Measurements from ENCODE around the gene ADGRD1.

ADGRD1 gene

DNA sequence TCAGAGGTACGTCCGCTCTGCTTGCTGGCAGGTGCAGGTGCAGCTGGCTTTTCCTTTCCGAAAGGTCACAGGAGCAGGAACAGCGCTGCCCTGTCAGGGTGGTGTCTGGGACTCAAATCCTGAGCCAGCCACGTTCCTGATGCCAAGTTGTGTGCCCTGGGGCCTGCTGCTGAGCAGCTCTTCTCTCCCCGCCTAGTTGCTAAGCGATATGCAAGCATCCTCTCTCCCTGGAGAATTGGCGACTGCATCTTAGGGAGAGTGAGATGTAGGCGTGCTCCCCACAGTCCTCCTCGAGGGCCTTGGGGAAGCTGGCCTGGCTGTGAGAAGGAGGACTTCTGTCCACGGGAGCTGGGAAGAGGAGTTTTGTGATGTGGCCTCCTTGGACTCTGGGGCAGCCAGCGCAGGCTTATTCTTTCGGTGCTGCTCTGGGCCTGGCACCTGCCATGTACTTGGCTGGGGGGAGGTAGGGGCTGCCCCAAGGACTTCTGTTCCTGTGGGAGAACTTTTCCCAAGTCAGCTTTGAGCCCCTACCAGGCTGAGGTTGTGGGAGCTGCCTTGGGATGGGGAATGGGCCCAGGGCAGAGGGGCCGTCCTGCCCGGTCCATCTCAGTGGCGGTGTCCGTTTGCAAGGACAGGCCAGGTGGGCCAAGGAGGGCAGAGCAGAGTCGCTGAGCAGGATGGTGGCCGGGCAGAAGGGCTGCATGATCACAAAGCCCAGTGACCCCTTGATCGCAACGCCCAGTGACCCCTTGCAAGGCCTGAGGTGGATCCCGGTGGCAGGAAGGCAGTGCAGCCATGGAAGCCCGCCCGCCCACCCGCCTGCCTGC is 183.5 kb downstream of the ADGRD1 start:
- DNase-seq (ENCODE audit: low spot score), result no peak

- no peak for DNase-seq (ENCODE audit: low spot score)
These were observed 184.3 kb downstream of the ADGRD1 start for GRCh38 chr12:131137836-131138637.

DNA sequence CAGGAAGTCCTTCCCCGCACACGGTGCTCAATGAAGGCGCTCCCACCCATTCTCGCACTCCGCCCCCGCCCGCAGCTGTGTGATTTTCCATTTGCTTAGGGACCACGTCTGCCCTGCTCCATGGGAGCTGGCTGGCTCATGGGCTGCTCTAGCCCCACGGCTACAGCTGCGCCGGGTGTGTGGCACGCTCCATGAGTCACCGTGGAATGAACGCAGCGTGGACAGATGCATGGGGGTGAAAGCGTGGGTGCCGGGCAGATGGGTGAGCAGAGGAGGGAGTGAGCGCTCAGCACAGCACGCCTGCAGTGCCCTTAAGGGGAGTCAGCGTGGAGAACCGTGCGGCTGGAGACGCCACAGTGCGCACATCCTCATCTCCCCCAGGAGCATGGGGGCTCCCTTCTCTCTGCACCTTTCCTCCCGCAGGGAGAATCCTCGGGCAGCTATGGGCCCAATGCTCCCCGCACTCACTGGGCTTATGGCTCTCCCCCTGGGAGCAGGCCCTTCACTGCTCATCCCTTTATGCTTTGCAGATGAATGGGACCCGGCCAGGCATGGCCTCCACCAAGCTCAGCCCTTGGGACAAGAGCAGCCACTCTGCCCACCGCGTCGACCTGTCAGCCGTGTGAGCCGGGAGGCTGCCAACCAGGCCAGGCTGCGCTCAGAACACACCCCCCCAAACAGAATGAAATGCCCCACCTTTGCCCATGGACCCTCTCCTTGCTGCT is 185.1 kb downstream of the ADGRD1 start:
- DNase-seq (ENCODE audit: low spot score), result no peak

DNA sequence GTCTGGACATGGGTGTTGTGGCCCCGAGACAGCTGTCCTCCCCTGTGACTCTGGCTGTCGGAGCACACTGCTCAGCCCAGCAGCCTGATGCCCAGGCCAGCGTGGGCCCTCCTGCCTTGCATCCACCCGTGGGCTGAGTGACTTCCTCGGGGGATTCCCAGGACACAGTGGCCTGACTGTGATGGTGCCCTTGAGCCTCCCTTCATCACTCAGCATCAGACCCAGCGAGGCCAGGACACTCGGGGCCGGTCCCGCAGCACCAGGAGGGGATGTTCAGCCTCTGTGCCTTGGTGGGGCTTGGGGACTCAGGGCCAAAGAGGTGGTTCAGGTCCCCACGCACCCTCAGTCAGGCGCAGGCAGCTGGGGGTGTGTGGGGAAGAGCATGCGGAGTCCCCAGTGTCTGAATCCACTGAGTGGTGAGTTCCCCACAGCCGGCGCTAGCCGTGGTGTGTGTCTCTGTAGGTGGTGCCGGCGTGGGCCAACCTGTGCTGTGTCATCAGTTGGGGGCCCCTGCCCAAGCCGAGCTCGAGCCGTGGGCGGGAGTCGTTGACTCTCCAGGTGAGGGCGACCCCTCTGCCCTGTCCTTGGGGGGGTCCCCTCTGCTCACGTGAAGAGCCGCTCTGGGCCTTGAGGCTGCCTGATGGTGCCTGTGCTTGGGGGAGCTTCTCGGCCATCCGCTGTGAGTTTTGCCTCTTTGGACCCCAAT is 185.8 kb downstream of the ADGRD1 start:
- no peak for DNase-seq (ENCODE audit: low spot score)

- no peak for DNase-seq (ENCODE audit: low spot score)
These were observed 186.3 kb downstream of the ADGRD1 start for GRCh38 chr12:131140069-131140435.

- DNase-seq (ENCODE audit: low spot score), result no peak
These were observed 187.0 kb downstream of the ADGRD1 start for GRCh38 chr12:131140697-131141096.

- peak; percentile 42 for DNase-seq (ENCODE audit: low spot score)
These were observed 187.8 kb downstream of the ADGRD1 start for GRCh38 chr12:131141514-131141913.

GRCh38 chr12:131142891-131143657 is 189.4 kb downstream of the ADGRD1 start:
- no peak for DNase-seq (ENCODE audit: low spot score)

GRCh38 chr12:131146173-131146675 is 192.5 kb downstream of the ADGRD1 start:
- no peak for DNase-seq (ENCODE audit: low spot score)

GRCh38 chr12:131147293-131147692 is 193.6 kb downstream of the ADGRD1 start:
- DNase-seq (ENCODE audit: low spot score), result no peak

- DNase-seq (ENCODE audit: low spot score), result no peak
These were observed 194.2 kb downstream of the ADGRD1 start for GRCh38 chr12:131147894-131148293.

GRCh38 chr12:131151558-131152345 is 198.0 kb downstream of the ADGRD1 start:
- DNase-seq (ENCODE audit: low spot score), result no peak

GRCh38 chr12:131152587-131152986 is 198.9 kb downstream of the ADGRD1 start:
- no peak for DNase-seq (ENCODE audit: low spot score)

DNA sequence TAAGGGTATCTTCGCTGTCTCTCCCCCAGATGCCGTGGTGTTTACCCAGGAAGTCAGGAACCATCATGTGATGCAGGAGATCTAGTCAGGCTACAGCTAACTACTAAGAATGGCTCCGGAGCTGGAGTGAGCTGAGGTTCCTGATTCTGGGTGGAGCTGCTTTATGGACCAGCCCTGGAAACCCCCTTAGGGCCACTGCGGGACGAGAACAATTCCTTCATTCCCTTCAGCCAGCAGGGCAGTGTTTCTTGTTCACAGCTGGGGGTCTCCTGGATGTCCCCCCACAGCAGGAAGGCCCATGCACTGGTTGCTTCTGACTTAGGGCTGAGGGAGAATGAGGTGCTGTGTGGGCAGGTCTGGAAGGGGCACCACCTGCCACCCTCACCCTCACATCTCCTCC is 199.3 kb downstream of the ADGRD1 start:
- no peak for DNase-seq (ENCODE audit: low spot score)

DNA sequence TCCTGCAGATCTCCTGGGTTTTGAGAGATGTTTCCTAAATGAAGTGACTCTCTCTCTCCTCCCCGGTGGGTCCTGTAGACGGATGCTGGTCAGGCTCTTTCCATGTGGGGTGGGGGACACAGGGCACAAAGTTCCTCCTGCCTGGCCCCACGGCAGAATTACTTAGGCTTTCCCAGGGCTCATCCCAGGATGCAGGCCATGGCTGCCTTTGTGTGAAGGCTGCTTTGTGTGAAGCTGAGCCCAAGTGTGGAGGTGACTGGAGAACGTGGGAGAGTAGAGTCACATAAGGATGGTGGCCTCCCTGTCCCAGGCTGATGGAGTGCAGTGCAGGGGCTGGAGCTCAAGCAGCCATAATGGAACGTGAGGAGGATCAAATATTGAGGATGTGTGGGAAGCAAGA is 200.2 kb downstream of the ADGRD1 start:
- DNase-seq (ENCODE audit: low spot score), result no peak

DNA sequence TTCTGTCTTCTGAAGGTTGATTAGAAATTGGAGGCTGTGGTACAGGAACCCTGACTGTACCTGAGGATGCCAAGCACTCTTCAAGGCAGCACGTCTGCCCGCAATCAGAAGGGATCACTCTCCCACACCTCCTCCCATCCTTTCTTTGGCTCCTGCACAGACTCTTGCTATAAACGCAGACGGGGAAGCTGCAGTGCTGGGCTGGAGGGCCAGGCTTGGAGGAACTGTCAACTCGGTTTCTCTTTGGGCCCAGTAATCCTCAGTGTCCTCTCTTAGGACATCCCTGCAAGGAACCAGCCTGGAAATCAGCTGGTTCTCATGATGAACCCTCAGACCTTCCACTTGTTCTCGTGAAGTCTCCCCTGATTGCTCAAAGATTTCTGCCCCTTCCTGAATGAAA is 201.4 kb downstream of the ADGRD1 start:
- no peak for DNase-seq (ENCODE audit: low spot score)

GRCh38 chr12:131157743-131158142 is 204.0 kb downstream of the ADGRD1 start:
- no peak for DNase-seq (ENCODE audit: low spot score)

DNA sequence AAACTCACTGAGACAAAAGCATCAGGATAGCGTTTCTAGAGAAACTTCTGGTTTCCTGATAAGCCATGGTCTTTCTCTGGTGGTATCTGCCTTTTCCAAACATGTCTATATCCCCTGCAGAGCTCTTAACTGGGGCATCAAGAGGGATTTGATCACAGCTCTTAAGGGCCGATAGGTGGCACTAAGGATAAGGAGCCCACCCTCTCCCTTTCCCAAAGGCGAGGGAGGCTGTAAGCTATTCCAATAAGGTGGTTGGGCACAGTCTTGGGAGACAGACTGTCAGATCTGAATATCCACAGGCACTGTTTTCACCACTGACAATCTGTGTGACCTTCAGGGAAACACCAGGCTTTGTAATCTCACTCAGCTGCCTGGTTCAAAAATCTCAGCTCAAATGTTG is 206.0 kb downstream of the ADGRD1 start:
- DNase-seq (ENCODE audit: low spot score), result no peak

DNA sequence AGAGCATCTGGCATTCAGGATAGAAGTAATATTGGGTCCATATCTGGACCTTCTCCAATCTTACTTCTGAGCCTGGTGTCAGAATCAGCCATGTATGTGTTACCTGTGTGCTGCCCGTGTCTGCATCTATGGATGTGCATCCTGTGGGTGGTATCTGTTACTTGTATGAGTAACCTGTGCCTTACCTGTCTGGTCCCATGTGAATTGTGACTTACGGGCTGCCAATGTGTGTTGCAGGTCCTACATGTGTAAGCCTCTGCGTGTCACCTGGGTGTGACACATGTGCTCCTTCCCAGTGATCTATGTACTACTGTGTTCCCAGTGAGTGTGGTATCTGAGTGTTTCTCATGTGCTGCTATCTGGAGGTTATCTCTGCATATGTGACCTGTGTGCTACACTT is 208.4 kb downstream of the ADGRD1 start:
- no peak for DNase-seq (ENCODE audit: low spot score)

DNA sequence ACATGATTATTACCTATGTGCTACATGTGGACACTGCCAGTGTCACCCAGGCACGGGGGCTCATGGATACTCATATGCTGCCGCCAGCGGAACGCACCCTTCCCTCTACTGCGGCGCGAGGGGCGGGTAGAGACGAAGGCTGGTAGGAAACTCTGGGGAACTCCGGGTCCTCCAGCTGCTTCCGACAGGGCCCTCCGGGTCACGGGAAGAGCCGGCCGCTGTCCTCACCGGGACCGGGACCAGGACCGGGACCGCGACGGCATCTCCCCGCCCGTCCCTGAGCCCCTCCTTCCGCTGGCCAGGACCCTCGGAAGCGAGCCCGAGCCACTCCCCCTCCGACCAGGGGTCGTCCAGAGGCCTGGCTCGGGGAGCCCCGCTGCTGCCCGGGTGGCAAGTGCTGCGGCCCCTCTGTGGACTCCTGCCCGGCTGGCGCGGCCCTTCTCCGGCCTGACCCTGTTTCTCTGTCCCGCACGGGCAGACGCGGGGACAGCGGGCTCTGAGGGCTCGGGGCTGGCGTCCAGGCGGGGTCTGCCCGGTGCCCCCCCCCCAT is 209.6 kb downstream of the ADGRD1 start:
- DNase-seq (ENCODE audit: low spot score), result no peak
